K562 (cell line): ENCODE results near the gene NDUFS6. TPM values are rescaled to one million over a fixed set of nuclear protein-coding genes. Genes with fewer than 3 reads are reported as not detected.

ENCODE experiments used
- DNMT1 ChIP-seq: fragments of 450-650 bp; IDR thresholded peaks from 2 replicates; pipeline ENCODE4 v1.6.1; 2016; ENCODE audit warnings: antibody characterized with exemption, mild to moderate bottlenecking
- GTF2E2 ChIP-seq: fragments of 200-800 bp; sonication (Bioruptor generic); IDR thresholded peaks from 2 replicates; pipeline ENCODE4 v1.6.1; 2016; ENCODE audit warnings: missing genetic modification characterization, missing compliant biosample characterization
- HDGF ChIP-seq: fragments of 450-650 bp; IDR thresholded peaks from 2 replicates; pipeline ENCODE4 v1.6.1; 2016
- KHSRP ChIP-seq: fragments of 450-650 bp; IDR thresholded peaks from 2 replicates; pipeline ENCODE4 v1.6.1; 2017
- MYC ChIP-seq, 2 experiments: fragments of 250-450 bp in 1 of 2; sonication (Bioruptor Pico) in 1 of 2; IDR thresholded peaks; 2 replicates each; pipeline versions ENCODE4 v1.5.1 to v1.6.1; 2012 to 2021; ENCODE audit warnings: low read depth in 2 of 2, borderline replicate concordance in 1 of 2, improper control_type of control experiment in 1 of 2, low read length in 1 of 2, mild to moderate bottlenecking in 1 of 2, moderate library complexity in 1 of 2
- NONO ChIP-seq, 2 experiments: fragments of 200-400 bp in 1 of 2; fragments of 450-650 bp in 1 of 2; formaldehyde crosslinking in 1 of 2; IDR thresholded peaks; 2 replicates each; pipeline ENCODE4 v1.6.1; 2017; ENCODE audit warnings: low read depth in 2 of 2, mild to moderate bottlenecking in 2 of 2, moderate library complexity in 2 of 2, low read length in 1 of 2
- PHF21A ChIP-seq: fragments of 450-650 bp; IDR thresholded peaks from 2 replicates; pipeline ENCODE4 v1.6.1; 2017; ENCODE audit warnings: low read depth, borderline replicate concordance
- PKNOX1 ChIP-seq: fragments of 450-650 bp; IDR thresholded peaks from 2 replicates; pipeline ENCODE4 v1.6.1; 2016
- SMARCB1 ChIP-seq: IDR thresholded peaks from 2 replicates; pipeline ENCODE4 v1.6.1; 2011; ENCODE audit warnings: improper control_type of control experiment, low read depth; ENCODE audit not compliant: insufficient read length
- SOX6 ChIP-seq: fragments of 450-650 bp; IDR thresholded peaks from 2 replicates; pipeline ENCODE4 v1.6.1; 2014; ENCODE audit warnings: mild to moderate bottlenecking
- ZNF274 ChIP-seq: IDR thresholded peaks from 2 replicates; pipeline ENCODE4 v1.6.1; 2011; ENCODE audit warnings: low read depth, mild to moderate bottlenecking, low read length, moderate library complexity, borderline replicate concordance
- ZNF318 ChIP-seq, 2 experiments: fragments of 450-650 bp; IDR thresholded peaks; 2 replicates each; pipeline ENCODE4 v1.6.1; 2016; ENCODE audit warnings: mild to moderate bottlenecking in 2 of 2, borderline replicate concordance in 1 of 2, low read depth in 1 of 2, moderate library complexity in 1 of 2
- polyA plus RNA-seq, 8 experiments: library from polyadenylated mRNA; depleted of rRNA in 4 of 8; stranded (reverse) in 5 of 8; unstranded in 3 of 8; fragments of >200 nt; fragmentation: Nextera tagmentation in 2 of 8; fragmentation: Illumina TruSeq in 1 of 8; extraction: Ambion mirVana in 2 of 8; extraction: Trizol in 1 of 8; gene quantifications; 2 replicates each; pipeline versions ENCODE4 v1.2.1 to v1.2.3, GENCODE V29; 2011 to 2014; ENCODE audit warnings: inconsistent platforms in 1 of 8, missing spikeins in 1 of 8
- total RNA-seq, 7 experiments: library from RNA; depleted of rRNA in 6 of 7; stranded (reverse); fragments of >200 nt in 6 of 7; fragmentation: Illumina TruSeq in 2 of 7; extraction: Trizol in 2 of 7; gene quantifications; 2 replicates each; pipeline versions ENCODE4 v1.2.1 to v1.2.3, GENCODE V29; 2011 to 2021; ENCODE audit warnings: low replicate concordance in 1 of 7
- TF ChIP-seq, protein P1 (sequence below): fragments of 450-650 bp; IDR thresholded peaks from 2 replicates; pipeline ENCODE4 v1.6.1; 2018; ENCODE audit warnings: mild to moderate bottlenecking, low read depth; ENCODE audit not compliant: partially characterized antibody
- TF ChIP-seq, protein P2 (sequence below): fragments of 450-650 bp; formaldehyde crosslinking; IDR thresholded peaks from 2 replicates; pipeline ENCODE4 v1.4.0; 2020; ENCODE audit warnings: mild to moderate bottlenecking, mixed read lengths

The NDUFS6 gene
- total and polyA plus RNA-seq, 9 of the 15 experiments (the other 6 are each of a cell fraction or from before 2014, with no cell fraction given): 36.1 to 291 (median 77.0) TPM

DNA sequence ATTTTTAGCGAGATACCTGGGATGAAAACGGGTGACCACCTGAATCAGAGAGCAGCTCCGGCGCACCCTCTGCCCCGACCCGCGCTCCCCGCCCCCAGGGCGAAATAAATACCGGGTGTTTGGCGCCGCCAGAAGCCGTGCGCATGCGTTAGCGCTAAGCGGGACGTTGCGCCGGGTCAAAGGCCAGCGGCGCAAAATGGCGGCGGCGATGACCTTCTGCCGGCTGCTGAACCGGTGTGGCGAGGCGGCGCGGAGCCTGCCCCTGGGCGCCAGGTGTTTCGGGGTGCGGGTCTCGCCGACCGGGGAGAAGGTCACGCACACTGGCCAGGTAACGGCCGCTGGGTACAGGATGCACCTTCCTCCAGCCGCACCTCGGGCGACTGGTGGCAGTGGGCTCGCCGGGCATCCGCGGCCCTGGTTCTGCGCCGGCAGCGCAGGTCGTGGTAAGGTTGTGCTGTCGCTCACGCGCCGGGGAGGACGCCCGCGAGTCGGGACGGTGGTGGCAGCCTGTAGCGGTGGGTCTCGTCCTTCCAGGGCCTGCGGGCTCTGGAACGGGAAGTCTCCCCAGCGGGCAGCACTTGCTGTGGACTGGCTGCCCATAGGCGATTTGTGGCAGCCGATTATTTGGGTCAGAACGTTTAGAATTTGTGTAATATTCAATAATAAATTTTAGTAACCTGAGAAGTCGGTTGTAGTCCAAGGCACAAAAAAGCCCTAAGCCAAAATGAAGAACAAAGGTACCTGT lies at the start of gene NDUFS6 (continued):
- TF ChIP-seq GTF2E2 (tag): peak; percentile 74
- no peak for TF ChIP-seq SMARCB1
- peak; percentile 68; the same call in 1 of the 2 replicates for TF ChIP-seq PKNOX1
- TF ChIP-seq NONO (IDR thresholded peaks at IDR 0.05; ENCODE audit: low read depth in 2 of 2, low read length in 1 of 2): peak in 1 of 2 experiments; percentile 91; a peak in 2 of 4 replicates
- no peak for TF ChIP-seq KHSRP
- peak; percentile 84 for TF ChIP-seq MYC (IDR thresholded peaks at IDR 0.05; ENCODE audit: low read depth, low read length)
- TF ChIP-seq MYC (CRISPR knock-in tag; IDR thresholded peaks at IDR 0.05; ENCODE audit: borderline replicate concordance, low read depth): peak; percentile 39; the same call in 1 of the 2 replicates
- TF ChIP-seq, protein P1, sequence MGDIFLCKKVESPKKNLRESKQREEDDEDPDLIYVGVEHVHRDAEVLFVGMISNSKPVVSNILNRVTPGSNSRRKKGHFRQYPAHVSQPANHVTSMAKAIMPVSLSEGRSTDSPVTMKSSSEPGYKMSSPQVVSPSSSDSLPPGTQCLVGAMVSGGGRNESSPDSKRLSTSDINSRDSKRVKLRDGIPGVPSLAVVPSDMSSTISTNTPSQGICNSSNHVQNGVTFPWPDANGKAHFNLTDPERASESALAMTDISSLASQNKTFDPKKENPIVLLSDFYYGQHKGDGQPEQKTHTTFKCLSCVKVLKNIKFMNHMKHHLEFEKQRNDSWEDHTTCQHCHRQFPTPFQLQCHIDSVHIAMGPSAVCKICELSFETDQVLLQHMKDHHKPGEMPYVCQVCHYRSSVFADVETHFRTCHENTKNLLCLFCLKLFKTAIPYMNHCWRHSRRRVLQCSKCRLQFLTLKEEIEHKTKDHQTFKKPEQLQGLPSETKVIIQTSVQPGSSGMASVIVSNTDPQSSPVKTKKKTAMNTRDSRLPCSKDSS: no peak
- no peak for TF ChIP-seq PHF21A
- TF ChIP-seq ZNF318 (IDR thresholded peaks at IDR 0.05; ENCODE audit: borderline replicate concordance in 1 of 2, low read depth in 1 of 2): no peak
- TF ChIP-seq SOX6: 0 out of 2 replicates have a peak, but pooled peaks have one; percentile 17
- TF ChIP-seq, protein P2, sequence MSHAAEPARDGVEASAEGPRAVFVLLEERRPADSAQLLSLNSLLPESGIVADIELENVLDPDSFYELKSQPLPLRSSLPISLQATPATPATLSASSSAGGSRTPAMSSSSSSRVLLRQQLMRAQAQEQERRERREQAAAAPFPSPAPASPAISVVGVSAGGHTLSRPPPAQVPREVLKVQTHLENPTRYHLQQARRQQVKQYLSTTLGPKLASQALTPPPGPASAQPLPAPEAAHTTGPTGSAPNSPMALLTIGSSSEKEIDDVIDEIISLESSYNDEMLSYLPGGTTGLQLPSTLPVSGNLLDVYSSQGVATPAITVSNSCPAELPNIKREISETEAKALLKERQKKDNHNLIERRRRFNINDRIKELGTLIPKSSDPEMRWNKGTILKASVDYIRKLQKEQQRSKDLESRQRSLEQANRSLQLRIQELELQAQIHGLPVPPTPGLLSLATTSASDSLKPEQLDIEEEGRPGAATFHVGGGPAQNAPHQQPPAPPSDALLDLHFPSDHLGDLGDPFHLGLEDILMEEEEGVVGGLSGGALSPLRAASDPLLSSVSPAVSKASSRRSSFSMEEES: no peak
- TF ChIP-seq HDGF: no peak
- TF ChIP-seq ZNF274: no peak
- TF ChIP-seq DNMT1: no peak
